HL-60/S4 treated with retinoic acid at 250 ng/mL for 4 days and 3 days (cell line): Measurements from ENCODE around the gene RSPH1.

Source experiments
- in situ Hi-C: fragments of 300-500 bp; cut with MboI; formaldehyde crosslinking; loops from 2 replicates; pipeline ENCODE4 v1.7.0; 2022; ENCODE audit warnings: low sequenced_read_pairs

Gene RSPH1

GRCh38 chr21:42468491-42469131 is 27.4 kb downstream of the RSPH1 start:
- in situ Hi-C loops, result no loop called here

DNA sequence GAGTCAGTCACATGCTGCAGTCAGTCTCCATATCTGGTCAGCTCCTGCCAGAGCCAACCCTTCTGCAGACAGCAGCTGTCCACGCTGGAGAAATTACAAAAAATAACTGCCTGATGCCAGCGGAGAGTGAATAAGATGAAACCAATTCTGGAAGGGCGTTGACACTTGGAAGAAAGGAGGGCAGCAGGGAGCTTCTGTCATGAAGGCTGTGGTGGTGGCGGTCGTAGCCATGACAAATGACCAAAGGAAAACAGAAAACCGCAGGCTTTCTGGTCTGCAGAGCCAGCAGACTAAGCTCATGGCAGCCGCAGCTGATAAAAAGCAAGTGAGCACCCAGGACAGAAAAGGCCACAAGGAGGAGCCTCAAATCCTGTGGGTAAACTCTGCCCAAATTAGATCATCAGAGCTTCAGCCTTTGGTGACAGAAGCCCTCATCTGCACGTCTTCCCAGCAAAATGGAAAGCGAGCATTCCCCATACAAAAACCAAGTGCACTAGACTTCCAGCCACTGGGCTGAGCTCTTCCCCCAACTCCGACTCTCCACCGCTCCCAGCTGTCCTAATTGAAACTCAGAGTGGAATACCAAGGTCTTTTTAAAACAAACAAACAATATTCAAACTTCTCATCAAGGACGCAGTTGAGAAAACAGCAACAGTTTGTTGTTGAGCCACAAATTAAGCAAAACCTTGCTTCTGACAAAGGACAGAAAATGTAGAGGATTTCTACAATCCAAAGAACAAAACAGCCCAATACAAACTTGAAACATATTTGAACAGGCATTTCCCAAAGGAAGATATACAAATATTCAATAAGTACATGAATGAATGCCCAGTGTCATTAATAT is 28.7 kb downstream of the RSPH1 start:
- in situ Hi-C loops, result no loop called here

- in situ Hi-C loops, result no loop called here
Measured at GRCh38 chr21:42466700-42467099, 29.3 kb downstream of the RSPH1 start.

GRCh38 chr21:42465803-42466127 is 30.3 kb downstream of the RSPH1 start:
- in situ Hi-C loops, result no loop called here

DNA sequence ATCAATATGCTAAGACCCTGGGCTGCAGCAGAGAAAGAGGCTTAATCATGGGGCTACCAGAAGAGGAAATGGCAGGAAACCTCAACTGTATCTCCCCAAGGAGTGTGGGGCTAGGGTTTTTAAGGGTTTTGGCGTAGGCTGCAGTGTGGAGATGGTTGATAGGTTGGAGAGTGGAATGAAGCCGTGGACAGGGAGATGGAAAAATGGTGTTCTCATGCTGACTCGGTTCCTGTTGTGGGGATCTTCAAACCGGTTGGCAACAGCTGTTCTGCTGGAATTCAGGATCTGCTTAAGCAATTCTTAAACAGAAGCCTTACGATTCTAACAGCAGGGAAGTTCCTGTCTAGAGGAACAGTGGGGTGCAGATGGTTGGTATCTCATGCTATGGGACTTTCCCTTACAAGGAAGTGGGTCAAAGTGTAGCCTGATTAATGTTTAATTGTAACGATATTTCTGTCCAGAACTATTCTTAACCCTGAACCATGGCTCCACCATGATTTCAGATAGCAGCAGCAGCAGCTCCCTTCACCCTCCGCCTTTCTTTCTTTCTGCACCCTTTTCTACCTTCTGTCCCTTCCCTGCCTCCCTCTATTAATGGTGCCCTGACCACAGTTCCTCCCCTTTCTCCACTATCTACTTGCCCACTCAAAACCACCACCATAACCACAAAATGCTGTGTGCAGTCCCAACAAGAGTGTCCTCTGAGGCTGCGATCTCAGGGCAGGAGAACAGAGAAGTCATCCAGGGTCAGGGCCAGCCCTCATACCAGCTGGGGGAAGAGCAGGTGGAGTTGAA is 30.8 kb downstream of the RSPH1 start:
- in situ Hi-C loops, result no loop called here

DNA sequence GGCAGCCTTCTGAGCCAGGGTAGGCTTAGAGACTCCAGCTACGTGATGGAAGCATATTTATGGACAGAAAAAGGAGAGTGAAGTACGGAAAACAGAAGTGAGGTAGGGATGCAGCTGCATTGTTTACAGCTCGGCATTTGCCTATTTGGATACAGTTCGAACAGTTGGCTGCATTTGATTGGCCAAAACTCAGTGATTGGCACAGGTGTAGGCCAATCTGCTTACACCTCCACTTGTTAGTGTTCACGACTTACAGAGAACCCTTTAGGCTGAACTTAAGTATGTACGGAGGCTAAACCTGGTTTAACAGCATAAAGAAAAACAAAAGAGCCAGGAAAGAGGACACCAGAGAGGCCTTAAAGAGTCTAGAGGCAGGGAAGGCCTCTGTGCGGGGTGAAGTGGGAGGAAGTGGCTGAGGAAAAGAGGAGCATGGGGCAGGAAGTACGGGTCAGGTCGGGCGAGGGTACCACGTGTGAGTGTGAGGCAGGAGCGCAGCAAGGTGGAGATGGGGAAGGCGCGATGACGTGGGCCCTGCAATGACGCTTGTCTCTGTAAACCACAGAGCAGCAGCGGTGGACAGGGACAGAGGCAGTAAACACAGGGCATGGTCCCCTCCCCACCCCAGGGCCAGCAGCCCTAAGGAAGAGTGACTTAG is 32.0 kb downstream of the RSPH1 start:
- in situ Hi-C loops, result no loop called here

DNA sequence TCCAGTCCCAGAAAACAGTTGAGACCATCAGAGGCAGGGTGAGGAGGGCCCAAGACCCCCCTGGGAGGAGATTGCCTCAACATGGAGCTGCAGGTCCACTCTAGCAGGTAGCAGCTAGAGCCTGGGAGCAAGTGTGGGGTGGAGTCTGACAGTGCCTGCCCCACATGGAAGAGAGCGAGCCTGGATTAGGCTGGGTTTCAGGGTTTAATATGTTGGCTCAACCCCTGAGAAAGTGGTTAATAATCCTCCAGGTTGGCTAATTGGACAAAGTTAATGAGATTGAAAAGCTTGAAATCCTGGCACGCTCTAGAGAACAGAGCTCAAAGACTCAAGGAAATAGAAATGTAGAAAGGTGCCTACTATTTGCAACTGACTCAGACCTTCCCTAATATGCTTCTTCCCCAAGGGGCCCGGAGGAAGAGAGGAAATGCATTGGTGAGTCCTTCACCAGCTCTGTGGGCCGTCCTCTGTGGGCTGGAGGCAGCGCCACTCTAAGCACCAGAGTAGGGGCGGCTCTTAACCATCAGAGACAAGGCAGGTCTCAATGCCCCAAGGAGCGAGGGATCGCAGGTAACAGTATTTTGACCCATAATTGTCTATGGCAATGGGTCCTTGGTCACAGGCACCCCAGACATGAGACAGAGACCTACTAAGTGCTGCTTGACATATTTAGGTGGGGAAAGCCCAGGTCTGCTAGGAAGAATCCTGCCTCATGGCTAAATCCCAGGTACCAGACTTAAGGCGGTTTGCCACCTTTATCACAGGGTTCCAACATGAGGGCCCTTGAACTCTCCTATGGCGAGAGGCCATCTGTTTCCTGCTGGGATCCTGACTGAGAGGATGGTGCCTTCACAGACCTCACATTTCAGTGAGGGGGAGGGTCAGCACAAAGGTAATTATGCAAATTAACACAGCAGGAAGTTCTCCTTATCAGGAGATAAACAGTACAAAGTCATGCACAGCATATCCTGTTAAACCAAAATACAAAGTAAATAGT is 33.8 kb downstream of the RSPH1 start:
- in situ Hi-C loops, result no loop called here

DNA sequence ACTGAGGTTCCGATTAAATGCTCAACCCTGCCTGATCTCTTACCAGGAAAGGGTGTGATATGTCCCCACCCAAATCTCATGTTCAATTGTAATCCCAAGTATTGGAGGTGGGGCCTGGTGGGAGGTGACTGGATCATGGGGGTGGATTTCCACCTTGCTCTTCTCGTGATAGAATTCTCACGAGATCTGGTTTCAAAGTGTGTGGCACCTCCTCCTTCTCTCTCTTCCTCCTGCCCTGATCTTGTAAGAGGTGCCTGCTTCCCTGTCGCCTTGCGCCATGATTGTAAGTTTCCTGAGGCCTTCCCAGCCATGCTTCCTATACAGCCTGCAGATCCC is 34.9 kb downstream of the RSPH1 start:
- in situ Hi-C loops, result no loop called here

DNA sequence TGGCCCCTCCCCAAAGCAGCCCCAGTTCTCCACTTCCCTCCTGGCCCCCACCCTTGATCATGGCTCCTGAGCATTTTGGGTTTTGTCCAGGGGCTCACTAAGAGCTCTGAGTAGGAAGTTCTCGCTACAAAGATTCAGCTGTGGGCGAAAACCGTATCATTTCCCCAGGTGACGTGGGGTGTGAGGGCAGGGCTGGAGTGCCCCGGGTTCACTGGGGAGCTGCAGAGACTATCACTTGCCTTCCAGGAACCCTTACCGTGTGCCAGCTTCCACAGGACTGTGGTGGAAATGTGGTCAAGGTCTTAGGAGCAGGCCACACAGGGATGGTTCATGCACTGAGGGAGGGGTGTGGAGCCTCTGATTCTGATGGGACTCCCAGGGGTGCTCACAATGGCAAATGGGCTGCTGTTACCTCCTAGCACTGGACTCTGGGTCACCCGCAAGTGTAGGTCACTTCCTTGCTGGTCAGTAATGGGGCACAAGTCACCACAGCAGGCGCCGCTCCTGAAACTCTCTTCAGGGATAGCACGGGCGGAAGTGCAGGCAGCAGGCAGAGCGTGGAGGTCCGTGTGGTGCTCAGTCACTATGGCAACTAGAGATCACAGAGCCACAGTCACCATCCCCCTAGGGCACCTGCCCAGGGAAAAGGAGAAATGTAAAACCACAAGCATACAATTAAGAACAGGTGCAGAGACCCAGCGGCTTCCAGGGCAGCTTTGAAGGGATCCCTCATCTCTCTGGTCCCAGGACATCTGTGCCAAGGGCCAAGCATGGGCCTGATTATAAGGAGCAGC is 35.4 kb downstream of the RSPH1 start:
- in situ Hi-C loops, result no loop called here

DNA sequence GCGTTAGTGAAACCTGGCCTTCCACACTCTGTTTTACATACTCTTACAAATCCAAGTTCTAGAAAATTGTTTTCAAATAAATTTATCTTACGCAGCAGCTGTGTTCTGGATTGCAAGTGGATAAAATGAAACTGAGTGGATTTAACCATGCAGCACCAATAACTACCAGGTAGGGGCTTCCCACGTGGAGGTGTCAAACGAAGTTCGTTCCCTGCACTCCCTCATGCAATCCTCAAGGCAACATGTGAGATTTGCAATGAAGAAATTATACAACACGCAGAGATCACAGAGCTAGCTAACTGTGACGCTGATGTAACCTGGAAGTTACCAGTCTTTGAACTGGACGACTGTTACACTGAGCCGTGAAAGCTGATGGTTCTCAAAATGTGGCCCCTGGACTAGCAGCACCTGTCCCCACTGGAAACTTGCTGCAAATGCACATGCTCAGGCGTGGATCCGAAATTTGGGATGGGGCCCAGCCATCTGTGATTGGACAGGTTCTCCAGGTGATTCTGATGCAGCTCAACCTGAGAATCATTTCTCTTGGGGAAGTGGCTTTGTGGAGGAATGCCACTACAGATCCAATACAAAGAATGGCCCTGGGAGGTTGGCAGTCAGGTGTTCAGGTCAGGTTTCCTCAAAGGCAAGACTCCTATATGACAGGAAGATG is 36.3 kb downstream of the RSPH1 start:
- in situ Hi-C loops, result no loop called here

GRCh38 chr21:42459082-42459460 is 37.0 kb downstream of the RSPH1 start:
- in situ Hi-C loops, result no loop called here

DNA sequence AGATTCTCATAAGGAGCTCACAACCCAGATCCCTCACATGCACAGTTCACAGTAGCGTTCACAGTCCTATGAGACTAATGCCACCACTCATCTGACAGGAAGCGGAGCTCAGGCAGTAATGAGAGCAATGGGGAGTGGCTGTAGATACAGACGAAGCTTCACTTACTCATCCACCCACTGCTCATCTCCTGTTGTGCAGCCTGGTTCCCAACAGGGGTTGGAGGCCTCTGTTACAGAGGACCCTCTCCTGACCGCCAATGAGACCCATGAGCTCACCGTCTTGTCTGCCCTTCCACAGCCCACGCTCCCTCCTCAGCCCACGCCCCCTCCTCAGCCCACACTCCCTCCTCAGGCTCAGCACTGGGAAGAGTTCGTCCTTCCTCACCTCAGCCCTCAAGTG is 39.6 kb downstream of the RSPH1 start:
- in situ Hi-C loops, result no loop called here

- in situ Hi-C loops, result no loop called here
Measured at GRCh38 chr21:42455754-42456440, 40.1 kb downstream of the RSPH1 start.

DNA sequence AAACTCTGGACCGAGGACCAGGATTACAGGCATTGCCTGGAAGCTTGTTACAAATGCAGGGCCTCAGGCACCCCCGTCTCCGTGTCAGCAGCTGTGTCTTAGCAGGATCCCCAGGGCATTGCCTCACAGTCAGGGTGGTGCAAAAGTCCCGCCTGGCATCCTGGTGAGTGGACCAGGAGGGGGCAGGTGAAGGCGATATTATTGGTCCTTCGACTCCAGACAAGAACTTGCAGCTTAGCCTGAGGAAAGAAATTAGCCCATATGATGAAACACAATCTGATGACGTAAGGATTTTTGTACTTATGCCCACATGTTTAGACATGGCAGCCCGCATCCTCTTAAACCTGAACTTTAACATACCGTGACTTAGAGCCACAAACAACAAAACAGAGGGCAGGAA is 40.8 kb downstream of the RSPH1 start:
- in situ Hi-C loops, result no loop called here

DNA sequence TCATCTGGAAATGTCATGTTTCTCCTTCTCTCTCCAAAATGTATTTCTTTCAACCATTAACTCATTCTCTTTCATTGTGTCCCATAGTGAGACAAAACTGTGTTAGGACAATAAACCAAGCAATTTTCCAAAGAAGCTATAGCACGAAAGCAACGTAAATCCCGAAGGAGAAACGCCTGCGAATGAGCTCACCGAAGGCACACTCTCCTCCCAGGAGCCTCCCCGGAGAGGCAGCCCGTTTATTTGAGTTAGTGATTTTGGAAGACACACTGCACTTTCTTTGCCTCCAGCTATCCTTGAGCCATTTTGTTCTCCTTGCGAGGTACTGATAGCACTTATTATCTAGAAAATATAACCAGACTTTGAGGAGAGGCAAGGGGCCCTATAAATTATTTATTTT is 41.2 kb downstream of the RSPH1 start:
- in situ Hi-C loops, result no loop called here

DNA sequence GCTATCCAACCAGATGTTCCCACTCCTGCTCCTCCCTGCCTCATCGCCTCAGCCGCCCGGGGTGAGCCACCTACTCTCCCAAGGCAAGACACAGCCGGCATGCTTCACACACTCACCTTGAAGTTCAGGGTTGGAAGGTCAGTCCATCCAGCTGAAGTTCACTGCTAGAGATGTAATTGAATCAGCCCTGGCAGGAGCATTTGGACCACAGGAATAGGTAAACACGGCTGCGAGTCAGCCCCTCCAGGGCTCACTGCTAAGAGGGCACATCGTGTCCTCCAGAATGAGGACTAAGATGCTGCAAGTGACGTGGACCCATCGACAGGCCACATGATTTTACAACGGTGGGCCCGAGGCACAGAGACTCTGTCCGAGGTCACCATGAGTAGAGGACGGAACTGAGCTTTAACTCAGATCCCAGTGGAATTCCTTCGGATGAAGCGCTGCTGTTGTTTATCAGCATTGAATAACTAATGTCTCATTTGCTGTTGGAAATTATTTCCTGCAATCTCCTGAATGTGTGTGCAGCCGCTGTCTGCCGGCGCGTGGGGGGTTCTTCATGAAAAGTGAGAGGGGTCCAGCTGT is 41.9 kb downstream of the RSPH1 start:
- in situ Hi-C loops, result no loop called here

DNA sequence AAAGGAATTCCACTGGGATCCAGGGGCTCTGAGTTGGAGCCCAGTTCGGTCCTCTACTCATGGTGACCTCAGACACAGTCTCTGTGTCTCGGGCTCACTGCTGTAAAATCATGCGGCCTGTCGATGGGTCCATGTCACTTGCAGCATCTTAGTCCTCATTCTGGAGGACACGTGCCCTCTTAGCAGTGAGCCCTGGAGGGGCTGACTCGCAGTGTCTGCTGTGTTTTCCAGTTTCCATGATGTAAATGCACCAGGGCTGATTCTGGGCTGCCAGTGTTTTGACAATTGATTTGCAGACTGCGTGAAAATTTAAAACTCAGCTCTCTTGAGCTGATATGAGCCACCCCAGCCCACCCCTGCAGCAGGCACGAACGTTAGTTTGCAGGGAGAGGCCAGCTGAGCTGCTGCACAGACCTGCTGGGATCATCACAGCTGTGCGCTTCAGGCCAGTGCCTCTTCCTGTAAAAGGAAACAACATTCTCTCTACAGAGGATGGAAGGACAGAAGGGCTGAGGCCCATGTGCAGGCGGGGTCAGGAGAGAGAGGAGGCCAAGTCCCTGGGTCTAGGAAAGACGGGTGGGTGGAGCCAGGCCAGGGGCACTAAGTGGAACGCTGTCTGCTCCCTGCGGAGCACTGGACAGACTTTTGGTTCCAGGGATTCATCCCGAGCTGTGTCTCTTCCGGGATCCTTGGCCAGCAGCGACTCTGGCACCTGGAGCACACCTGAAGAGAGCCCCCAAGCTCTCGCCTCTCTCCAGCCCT is 42.6 kb downstream of the RSPH1 start:
- in situ Hi-C loops, result no loop called here
